NCI-H774 (cell line): ENCODE data around the gene MBD4.
A peak's percentile ranks its signal among the peaks of the same experiment; 100 is the strongest.

Experiments used
- DNase-seq: peaks from one replicate; lab custom pipeline; 2025; lab: John Stamatoyannopoulos, UW

Gene MBD4

DNA sequence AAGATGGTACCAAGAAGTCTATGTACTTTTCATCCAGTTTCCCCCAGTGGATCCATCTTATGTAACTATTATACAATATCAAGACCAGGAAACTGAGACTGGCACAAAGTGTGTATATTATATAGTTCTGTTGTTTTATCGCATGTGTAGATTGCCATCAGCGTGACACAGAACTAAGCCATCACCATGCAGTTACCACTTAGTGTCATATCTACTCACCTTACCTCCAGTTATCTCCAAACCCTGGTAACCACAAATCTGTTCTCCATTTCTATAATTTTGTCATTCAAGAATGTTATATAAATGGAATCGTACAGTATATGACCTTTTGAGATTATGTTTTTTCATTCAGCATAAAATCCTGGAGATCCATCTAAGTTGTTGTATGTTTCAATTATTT lies 23.3 kb upstream of the MBD4 start:
- no peak for DNase-seq

DNA sequence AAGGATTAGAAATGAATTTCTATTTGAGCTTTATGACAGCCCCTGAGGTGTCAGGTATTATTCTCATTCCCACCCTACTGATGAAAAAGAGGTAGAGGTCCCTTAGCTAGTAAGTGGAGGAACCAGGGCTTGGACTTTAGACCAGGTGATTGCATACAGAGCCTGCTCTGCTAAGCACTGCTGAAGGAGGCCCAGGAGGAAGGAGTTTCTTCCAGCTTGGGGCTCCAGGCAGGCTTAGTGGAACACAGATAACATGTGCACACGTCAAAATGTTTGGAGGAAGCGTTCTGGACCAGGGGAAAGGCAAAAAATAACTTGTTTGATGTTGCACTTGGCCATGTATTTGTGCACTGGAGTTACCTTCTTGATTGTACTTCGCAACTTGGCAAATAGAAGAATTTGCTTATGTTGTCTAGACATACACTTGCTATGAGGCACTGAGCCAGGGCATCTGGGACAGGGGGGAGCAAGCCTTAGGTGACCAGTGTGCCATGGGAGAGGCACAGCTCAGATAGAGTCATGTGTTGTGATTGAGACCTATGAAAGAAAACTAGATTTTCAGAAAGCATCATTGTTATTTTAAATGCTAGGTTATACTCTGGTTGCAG lies 22.7 kb upstream of the MBD4 start:
- DNase-seq, result no peak

DNA sequence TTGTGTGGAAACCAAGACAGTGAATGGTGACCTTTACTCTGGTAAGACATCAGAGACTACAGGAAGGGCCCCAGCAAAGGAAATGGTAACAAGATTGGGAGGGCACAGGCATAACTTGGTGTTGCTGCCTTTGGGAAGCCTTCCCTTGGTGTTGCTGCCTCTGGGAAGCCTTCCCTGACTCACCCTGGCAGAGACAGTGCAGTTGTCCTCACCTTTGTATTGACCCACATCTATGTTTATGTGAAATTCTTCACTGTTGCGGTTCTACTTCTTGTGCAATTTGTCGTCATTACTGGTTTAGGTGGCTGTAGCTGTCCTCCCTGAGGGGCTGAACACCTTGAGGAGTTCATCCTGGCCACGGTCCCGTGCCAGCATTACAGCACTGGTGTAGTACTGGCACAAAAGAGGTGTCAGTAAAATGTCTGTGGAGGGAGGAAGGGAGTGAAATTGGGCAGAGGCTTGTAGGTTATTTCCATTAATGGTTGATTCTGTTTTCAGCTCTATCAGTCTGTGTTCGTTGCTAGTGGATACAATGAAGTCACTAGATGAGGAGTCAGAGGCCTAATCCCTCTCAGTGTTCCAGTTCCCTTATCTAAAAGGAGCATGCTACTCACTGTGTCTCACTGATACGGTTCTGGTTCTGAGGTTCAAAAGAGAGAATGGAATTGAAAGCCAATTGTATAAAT lies 21.9 kb upstream of the MBD4 start:
- DNase-seq, result no peak

DNA sequence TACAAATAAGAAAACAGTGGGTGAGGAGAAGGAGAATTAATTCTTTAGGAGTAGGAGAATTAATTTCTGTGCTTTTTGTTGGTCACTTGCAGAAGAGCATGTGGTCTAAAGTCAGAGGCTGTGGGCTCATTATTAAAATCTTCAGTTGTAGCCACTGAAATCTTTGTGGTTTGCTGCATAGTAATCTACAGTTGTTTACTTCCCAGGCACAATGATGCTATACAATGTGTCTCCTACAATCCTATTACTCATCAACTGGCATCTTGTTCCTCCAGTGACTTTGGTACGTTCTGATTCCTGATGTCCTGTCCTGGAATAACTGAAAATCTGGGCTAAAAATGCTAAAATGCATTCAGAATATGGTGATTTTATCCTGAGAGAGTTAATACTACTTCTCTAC lies 21.3 kb upstream of the MBD4 start:
- DNase-seq, result no peak

DNA sequence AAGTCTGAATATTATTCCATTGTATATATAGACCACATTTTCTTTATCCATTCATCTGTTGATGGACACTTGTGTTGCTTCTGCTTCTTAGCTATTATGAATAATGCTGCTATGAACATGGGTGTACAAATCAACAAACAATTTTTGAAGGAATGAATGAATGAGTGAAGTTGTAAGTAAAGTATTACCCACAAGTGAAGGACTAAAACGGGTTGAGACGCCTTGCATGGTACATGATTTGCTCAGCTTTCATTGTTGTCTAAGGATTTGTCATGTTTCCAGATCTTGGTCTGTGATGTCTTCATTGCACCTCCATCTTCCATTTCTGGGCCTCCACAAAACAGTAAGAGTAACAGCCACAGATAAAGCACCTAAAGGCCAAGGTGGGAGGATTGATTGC lies 20.8 kb upstream of the MBD4 start:
- no peak for DNase-seq

DNA sequence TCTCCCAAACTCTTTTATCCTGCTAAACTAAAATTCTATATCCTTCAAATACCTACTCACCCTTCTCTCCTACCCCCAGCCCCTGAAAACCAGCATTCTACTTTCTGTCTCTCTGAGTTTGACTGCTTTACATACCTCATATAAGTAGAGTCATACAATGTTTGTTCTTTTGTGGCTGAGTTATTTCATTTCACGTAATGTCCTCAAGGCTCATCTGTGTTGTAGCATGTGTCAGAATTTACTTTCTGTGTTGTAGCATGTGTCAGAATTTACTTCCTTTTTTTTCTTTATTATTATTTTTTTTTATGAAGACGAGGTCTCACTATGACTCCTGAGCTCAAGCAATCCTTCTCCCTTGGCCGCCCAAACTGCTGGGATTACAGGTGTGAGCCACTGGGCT lies 20.4 kb upstream of the MBD4 start:
- no peak for DNase-seq

DNA sequence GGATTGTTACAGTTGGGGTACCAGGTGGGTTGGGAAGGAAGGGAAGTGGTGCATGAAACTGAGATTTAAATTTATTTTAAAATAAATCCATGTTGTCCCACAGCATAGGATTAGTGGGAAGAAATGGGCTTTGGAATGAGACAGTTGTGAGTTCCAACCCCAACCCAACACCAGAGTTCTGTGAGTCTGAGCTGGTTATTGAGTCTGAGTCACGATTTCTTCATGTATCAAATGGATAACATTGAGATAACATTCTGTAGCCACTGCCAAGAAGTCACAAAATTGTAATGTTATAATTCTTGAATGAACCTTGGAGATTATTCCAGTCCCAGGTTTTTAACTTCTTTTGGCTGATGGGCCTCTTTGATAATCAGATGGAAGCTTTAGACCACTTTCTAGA lies 14.0 kb upstream of the MBD4 start:
- no peak for DNase-seq

DNA sequence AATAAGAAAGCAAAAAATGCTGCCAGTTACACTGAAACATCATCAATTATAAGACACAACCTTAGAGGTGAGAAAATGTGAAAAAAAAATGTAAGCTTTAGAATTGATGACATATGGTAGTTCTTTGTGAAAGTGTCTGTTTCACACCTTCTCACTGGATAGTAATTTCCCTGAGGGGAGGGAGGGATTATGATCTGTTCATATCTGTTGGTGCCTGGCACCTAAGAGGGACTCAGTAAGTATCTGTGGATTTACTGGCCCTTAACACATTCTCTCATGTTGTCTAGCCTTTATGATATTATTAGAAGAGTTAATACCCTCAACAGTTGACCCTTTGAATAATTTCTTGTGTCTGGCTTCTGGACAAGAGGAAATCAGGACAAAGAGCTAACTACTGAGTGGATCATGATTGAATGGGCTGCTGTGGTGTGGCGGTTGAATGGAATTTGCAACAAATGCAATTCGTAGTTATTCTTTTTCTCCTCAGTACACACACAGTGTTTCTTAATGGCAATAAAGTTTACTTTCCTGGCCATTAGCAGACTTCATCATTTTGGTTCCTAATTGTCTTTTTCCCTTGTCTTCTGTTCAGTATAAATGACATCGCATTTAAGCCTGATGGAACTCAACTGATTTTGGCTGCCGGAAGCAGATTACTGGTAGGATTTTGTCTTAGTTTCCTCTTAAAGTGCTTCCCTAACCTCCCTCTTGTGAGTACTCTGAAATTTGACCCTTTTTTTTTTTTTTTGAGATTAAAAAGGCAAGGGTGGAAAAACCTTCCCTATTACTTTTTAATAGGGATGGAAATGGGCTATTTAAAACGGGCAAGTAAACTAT lies 9.7 kb upstream of the MBD4 start:
- DNase-seq, result no peak

DNA sequence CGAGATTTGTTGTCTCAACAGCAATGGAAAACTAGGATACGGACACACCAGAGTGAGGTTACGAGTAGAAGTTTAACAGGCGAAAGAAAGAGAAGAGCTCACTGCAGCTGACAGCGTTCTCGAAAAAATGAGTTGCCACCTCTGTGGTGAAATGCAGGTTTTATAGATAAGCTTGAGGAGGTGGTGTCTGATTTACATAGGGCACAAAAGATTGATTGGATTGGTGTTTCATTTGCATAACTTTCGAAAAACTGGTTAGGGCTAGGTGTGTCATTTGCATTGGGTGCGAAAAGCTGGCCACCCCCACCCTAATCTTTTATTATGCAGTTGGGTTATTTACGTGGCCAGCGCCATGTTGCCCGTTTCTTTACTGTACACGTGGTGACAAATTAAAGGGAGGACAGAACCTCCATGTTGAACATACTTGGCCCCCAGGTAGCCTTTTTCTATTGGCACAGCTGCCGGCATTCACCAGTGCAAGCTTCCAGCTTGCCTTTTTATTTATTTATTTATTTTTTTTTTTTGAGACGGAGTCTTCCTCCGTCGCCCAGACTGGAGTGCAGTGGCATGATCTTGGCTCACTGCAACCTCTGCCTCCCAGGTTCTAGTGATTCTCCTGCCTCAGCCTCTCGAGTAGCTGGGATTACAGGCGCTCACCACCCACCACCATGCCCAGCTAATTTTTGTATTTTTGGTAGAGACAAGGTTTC lies 8.6 kb upstream of the MBD4 start:
- no peak for DNase-seq

DNA sequence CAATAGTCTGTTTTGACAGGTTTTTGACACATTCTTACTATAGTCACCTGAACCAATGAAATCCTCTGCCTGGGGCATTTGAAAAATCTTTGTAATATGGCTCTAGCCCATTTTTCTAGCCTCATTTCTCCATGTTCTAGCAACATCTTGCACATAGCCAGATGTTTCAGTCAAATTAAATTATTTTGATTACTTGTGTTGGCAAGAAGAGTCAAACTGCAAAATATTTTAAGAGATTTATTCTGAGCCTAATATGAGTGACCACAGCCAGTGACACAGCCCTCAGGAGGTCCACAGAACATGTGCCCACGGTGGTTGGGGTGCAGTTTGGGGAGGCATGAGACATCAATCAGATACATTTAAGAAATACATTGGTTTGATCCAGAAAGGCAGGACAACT lies 7.2 kb upstream of the MBD4 start:
- DNase-seq, result no peak

DNA sequence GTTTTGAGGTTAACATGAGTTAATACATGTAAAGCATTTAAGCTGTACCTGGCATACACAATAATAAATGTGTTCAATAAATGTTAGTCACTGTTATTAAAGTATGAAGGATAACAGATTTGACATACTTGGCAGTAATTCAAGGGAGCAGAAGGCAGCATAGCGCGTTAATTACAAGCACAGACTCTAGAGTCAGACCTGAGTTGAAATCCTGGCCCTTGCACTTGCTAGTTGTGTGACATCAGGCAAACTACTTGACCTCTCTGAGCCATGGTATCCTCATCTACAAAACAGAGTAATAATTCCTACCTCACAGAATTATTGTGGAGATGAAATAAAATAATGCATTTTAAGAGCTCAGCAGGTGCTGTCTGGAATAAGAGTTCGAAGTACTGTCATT lies 5.7 kb upstream of the MBD4 start:
- DNase-seq, result no peak

DNA sequence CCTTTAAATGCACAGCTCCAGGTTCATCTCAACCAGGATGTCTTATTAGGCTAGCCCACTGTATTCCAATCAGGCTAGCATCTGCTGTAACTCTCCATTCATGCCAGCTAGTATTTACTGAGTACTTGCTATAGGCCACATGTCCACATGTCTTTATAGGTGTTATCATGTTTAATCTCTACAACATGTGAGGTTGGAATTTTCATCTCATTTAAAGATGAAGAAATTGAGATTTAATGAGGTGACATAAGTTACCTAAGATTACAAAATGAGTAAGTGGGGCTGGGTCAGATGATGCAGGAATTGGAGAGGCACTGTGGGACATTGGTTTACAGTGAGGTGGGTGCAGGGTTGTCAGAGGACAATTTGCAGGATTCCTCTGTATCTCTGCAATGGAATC lies 3.2 kb upstream of the MBD4 start:
- no peak for DNase-seq

DNA sequence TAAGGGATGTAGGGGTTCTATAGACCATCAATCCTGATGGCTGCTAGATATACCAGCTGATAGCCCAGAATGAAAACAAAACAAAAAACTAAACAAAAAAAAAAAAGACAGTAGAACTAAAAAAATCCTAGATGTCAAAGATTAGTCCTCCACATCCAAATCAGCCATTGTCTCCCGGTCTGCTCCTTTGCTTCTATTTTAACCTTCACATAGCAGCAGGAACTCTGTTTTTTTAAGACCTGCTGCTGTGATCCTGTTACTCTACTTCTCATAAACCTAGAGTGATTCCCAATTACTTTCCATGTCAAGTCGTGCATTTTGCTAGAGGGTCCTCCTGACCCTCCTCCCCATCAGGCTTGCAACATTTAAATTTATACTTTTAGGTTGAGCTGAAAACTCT lies 2.7 kb upstream of the MBD4 start:
- DNase-seq, result no peak

DNA sequence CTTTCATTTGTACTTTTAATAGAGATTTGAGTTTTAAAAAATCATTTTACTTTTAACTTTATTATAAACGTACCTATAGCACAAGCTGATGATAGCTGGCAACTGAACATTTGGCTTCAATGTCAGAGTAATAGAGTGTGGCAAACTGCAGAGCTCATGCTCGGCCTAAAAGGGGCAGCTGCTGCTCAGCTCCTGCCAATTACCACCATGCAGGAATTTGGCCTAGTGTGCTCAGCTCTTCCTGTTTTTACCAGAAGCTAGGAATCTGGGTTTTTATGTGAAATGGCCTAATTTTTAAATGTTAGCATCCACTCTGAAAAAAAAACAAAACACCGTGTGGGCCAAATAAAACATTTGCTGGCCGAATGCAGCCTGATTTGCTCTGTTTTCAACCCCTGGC lies 2.0 kb upstream of the MBD4 start:
- DNase-seq, result no peak

DNA sequence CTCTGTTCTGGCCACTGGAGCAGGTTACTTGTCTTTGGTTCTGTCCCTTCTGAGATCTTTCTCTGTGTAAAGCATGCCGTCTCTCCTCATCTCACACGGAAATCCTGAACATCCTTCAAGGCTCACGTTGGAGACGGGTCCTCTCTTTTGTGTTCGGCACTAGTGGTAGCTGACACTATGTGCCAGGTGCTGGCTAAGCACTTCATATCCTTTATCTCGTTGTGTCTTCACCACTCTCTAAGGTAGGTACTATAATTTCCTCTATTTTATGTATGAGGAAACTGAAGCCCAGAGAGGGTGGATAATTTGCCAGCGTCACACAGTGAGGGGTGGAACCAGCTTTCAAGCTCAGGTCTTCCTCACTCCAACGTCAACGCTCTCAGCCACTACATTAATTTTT lies 1.5 kb upstream of the MBD4 start:
- no peak for DNase-seq

DNA sequence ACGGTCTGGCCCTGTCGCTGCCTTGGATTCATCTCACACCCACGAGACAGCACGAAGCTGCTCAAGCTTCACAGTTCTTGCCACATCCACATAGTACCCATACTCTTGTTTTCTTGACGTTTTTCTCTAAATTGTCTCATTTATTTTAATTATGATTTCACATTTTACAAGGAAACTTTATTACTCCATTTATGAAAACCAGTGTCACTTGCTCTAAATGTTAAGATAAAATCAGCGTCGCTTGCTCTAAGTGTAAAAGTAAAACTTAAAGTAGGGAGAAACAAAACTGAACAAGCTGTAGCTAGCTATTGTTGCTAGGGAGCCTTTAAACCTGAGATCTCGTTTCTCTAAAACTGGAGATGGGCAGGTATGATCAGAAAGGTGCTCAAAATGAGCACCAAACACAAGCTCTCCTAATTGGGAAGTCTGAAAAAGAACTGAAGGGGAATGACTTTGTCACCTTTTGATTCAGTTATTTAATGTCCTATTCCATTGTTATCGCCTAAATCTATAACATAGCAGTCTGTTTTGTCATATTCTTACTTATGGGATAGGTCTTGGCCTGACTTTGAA lies 956 bp upstream of the MBD4 start:
- DNase-seq, result no peak

DNA sequence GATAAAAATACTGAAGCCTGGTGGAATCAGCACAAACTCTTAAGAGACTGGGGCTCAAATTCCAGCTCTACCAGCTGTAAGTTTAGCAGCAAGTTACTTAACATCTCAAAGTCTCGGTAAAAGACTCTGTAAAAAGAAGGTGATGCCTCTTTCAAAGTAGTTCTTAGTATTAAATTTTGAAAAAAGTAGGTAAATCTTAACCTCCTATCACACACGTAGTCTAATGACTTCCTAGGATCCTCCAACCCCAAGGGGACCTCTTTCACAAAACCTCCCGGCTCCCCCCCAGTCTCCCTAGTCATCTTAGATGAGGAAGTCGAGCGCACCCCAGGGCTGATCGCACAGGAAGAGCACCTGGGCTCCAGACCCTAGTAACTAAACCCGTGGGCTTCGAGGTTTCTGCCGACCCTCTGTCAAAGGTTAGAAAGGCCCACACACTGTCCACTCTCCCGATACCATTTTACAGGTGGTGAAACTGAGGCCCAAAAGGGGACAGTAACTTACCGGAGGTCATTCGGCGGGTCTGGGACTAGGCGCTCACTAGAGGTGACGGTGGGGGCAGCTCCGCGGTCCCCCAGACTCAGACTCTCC lies 427 bp downstream of the MBD4 start:
- peak; percentile 27 for DNase-seq

DNA sequence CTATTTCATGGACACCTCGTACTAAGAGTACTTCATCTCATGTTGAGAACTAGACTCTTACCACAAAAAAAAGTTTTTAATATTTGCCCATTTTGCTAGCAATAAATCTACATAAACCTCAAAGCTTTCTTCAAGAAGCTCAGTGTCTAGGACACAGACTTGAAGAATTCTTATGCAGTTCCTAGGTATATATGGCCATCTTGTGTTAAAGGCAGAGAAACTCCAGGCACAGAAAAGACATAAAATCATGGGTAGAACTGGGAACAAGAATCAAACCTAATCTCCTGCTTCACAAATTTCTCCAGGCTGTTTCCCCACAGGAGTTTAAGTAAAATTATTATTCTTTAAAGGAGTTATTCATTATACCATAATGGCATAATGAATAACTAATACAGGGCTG lies 4.4 kb downstream of the MBD4 start:
- no peak for DNase-seq

DNA sequence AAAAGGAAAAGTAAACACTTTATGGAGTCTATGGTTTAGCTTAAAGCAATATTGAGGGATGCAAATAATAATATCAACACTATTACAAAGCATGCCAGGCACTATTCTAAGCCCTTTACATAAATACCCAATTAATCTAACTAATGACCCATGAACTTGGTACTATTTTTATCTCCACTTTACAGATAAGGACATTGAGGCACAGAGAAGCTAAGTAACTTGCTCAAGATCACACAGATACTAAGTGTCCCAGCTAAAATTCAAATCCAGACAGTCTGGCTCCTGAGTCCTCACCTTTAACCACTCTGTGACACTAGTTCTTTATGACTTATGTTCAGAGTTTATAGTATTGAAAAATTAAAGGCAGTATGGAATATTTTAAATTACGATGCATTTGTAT lies 5.6 kb downstream of the MBD4 start:
- no peak for DNase-seq

DNA sequence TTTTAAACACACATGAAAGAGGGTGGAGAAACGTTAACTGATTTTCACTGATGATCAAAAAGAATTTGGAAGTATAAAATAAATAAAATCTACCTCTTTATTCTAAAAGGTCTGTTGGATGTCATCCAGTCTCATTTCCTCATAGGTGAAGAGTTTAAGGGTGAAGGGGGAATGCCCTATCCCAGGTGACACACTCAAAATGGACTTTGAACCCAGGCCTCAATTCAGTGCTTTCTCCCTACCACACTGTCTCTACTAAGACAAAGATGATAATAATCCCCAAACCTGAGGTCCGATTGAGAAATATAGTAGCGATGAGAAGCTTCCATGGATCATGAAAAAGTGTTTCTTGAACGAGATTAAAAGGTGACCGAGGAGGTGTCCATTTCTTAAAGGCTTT lies 6.2 kb downstream of the MBD4 start:
- DNase-seq, result no peak

DNA sequence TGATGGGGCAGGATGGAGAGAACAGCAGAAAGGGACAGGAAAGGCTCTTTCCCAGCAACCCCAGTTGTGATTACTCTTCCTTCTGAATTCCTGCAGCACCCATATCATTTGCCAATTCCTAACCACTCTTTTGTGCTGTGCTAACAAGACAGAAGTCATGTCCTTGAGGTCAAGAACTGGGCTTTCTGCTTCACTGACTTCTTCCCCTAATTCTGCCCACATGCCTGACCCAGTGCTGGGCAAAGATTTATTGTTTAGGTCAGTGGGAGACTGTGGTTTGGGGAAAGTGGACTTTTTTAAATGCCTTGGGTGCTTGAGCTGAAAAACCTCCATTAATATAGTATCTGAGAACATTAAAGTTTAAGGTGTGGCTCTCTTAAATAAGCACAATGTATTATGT lies 7.1 kb downstream of the MBD4 start:
- no peak for DNase-seq

DNA sequence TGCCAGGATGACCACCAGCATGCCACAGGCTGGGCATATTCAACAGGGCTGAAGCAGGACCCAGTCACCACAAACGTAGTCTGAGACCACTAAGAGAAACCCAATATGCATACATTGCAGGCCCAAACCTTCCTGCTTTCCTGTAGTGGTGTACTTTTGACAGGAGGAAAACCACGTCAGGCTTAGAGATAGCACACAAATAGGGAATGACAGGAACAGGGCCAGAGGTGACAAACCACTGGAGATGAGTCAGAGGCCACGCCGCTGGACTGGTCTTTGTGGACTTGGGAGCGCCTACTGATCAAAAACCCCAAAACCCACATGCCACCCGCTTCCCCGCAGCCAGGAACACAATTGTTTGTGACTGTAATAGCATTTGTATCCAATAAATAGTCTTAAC lies 7.7 kb downstream of the MBD4 start:
- no peak for DNase-seq
